ENCODE measurements around the gene HNRNPUL2. TPM values are rescaled to one million over a fixed set of nuclear protein-coding genes. Genes with fewer than 3 reads are reported as not detected.

HNRNPUL2 gene
- total RNA-seq, 4 donors from 2014 or later = 38.7 to 68.8 (median 50.3) TPM

GRCh38 chr11:62689421-62690183 lies 37.7 kb downstream of the HNRNPUL2 start, which contains the start of gene LRRN4CL:
Gene LRRN4CL, minus strand, starts transcription at chr11:62689530. Its CDS starts 1,022 bp downstream, at chr11:62688508.
- no peaks in the 10 kb centered on the region for H3K9me3 ChIP-seq
- H3K27ac ChIP-seq = peak within 1 kb of the TSS in 3 of 4 donors; percentile 23 to 74 (median 60)
- DNase-seq = peak in 1 of 3 donors; percentile 80
- TF ChIP-seq POLR2A (IDR thresholded peaks at IDR 0.05) = no peak
- no peak for TF ChIP-seq CTCF (IDR thresholded peaks at IDR 0.05)
- peaks cover 0 to 8% (median 0%) of the 10 kb centered on the region in 4 donors for H3K4me1 ChIP-seq
- H3K36me3 ChIP-seq = peaks cover 0 to 34% (median 0%) of the 10 kb centered on the region in 3 donors
- peak within 1 kb of the TSS in 2 of 4 donors; percentile 11 to 27 for H3K4me3 ChIP-seq
- H3K27me3 ChIP-seq = no peaks in the 10 kb centered on the region

GRCh38 chr11:62688491-62688890 lies 38.8 kb downstream of the HNRNPUL2 start:
- Histone ChIP-seq H3K36me3 (peaks cover 0 to 32% (median 0%) of the 10 kb centered on the region in 3 donors), H3K4me3 (peak overlapping the region in 2 of 4 donors; percentile 8 to 27), H3K4me1 (peaks cover 0 to 8% (median 0%) of the 10 kb centered on the region in 4 donors), H3K27me3 (no peaks in the 10 kb centered on the region), H3K9me3 (no peaks in the 10 kb centered on the region), H3K27ac (peak overlapping the region in 1 of 4 donors; percentile 74)
- DNase-seq = no peak
- TF ChIP-seq POLR2A (IDR thresholded peaks at IDR 0.05) (no peak), CTCF (IDR thresholded peaks at IDR 0.05) (no peak)

GRCh38 chr11:62687508-62688396 lies 39.5 kb downstream of the HNRNPUL2 start:
- Histone ChIP-seq H3K27me3 (no peaks in the 10 kb centered on the region), H3K36me3 (peaks cover 0 to 25% (median 0%) of the 10 kb centered on the region in 3 donors), H3K4me1 (peaks cover 0 to 8% (median 0%) of the 10 kb centered on the region in 4 donors), H3K27ac (peak overlapping the region in 1 of 4 donors; percentile 1), H3K4me3 (peak overlapping the region in 3 of 4 donors; percentile 8 to 28 (median 27)), H3K9me3 (no peaks in the 10 kb centered on the region)
- TF ChIP-seq CTCF (IDR thresholded peaks at IDR 0.05) = no peak
- no peak for TF ChIP-seq POLR2A (IDR thresholded peaks at IDR 0.05)
- DNase-seq = no peak

GRCh38 chr11:62682518-62682917 lies 44.7 kb downstream of the HNRNPUL2 start:
- Histone ChIP-seq H3K27me3 (no peaks in the 10 kb centered on the region), H3K9me3 (no peaks in the 10 kb centered on the region), H3K36me3 (peaks cover 0 to 5% (median 0%) of the 10 kb centered on the region in 3 donors), H3K4me3 (no peak overlapping the region), H3K4me1 (peaks cover 0 to 15% (median 3%) of the 10 kb centered on the region in 4 donors), H3K27ac (no peak overlapping the region)
- TF ChIP-seq POLR2A (IDR thresholded peaks at IDR 0.05) = no peak
- TF ChIP-seq CTCF (IDR thresholded peaks at IDR 0.05) = no peak
- no peak for DNase-seq

GRCh38 chr11:62680825-62681240 lies 46.4 kb downstream of the HNRNPUL2 start:
- TF ChIP-seq CTCF (IDR thresholded peaks at IDR 0.05) = peak; percentile 24 to 72 (median 55)
- peak in 1 of 2 donors; percentile 19 for TF ChIP-seq POLR2A (IDR thresholded peaks at IDR 0.05)
- DNase-seq = peak in 1 of 3 donors; percentile 69
- Histone ChIP-seq H3K9me3 (no peaks in the 10 kb centered on the region), H3K4me3 (no peak overlapping the region), H3K36me3 (peaks cover 0 to 22% (median 0%) of the 10 kb centered on the region in 3 donors), H3K4me1 (peaks cover 0 to 23% (median 4%) of the 10 kb centered on the region in 4 donors), H3K27me3 (no peaks in the 10 kb centered on the region), H3K27ac (peak overlapping the region in 1 of 4 donors; percentile 4)
